Upper lobe of right lung (tissue), 1 donor: ENCODE results near the gene C6. TPM values are rescaled to one million over a fixed set of nuclear protein-coding genes. Genes with fewer than 3 reads are reported as not detected.
"Not testable (repeated sequence)": the region's sequence is repeated elsewhere in the genome, so short reads cannot be mapped to it uniquely, and the experiment has no call there.

ENCODE experiments used
- ATAC-seq: fragments of 200-7000 bp; cut with Tn5 transposase; one replicate; pipeline ENCODE4 v1.9.1; 2020; ENCODE audit warnings: mild to moderate bottlenecking, moderate library complexity
- DNase-seq: peaks from one replicate; pipeline ENCODE4 v3.0.0-alpha.2; 2020
- H3K27ac ChIP-seq: fragments of 200-600 bp; one replicate; pipeline ENCODE4 v1.8.0; 2022
- H3K27me3 ChIP-seq: fragments of 200-600 bp; one replicate; pipeline ENCODE4 v1.8.0; 2022; ENCODE audit warnings: mild to moderate bottlenecking
- H3K36me3 ChIP-seq: fragments of 200-600 bp; one replicate; pipeline ENCODE4 v1.8.0; 2022
- H3K4me1 ChIP-seq: fragments of 200-600 bp; one replicate; pipeline ENCODE4 v1.8.0; 2022
- H3K4me3 ChIP-seq: fragments of 200-600 bp; one replicate; pipeline ENCODE4 v1.8.0; 2022; ENCODE audit warnings: mild to moderate bottlenecking
- H3K9me3 ChIP-seq: fragments of 200-600 bp; one replicate; pipeline ENCODE4 v1.8.0; 2022
- CTCF ChIP-seq: fragments of 200-600 bp; IDR thresholded peaks from one replicate; pipeline ENCODE4 v1.8.0; 2022; ENCODE audit warnings: antibody characterized with exemption
- intact Hi-C: fragments of 100-400 bp; cut with DNase I; formaldehyde crosslinking; loops from one replicate; pipeline ENCODE4 v1.11.0; 2022
- total RNA-seq: library from RNA; stranded (reverse); fragmentation: NEBNext Ultra II Directional; extraction: Animal tissue kit (Norgen Biotek cat#: 25700); gene quantifications from one replicate; pipeline ENCODE4 v1.2.1, GENCODE V29; 2021
- donor health status: DM: no; HTN: yes; CAD: no; lungs with severe emphysema.

C6 gene
- total RNA-seq, 1 donor from 2014 or later, result 0.69 TPM

GRCh38 chr5:41246376-41246775 is 33.0 kb upstream of the C6 start:
- intact Hi-C loops, result no loop called here
- no peaks in the 10 kb centered on the region for H3K27me3 ChIP-seq

GRCh38 chr5:41243558-41243957 is 30.2 kb upstream of the C6 start:
- H3K27me3 ChIP-seq, result no peaks in the 10 kb centered on the region
- H3K27ac ChIP-seq, result no peak overlapping the region
- DNase-seq, result no peak
- H3K4me1 ChIP-seq, result no peaks in the 10 kb centered on the region
- no peak for TF ChIP-seq CTCF
- H3K9me3 ChIP-seq, result no peaks in the 10 kb centered on the region
- intact Hi-C loops, result no loop called here
- no peak overlapping the region for H3K4me3 ChIP-seq
- no peaks in the 10 kb centered on the region for H3K36me3 ChIP-seq
- ATAC-seq, result no peak

More at GRCh38 chr5:41246376-41246775, 33.0 kb upstream of the C6 start:
- H3K4me1 ChIP-seq, result no peaks in the 10 kb centered on the region
- no peak for DNase-seq
- H3K4me3 ChIP-seq, result no peak overlapping the region
- H3K9me3 ChIP-seq, result no peaks in the 10 kb centered on the region
- no peak overlapping the region for H3K27ac ChIP-seq
- no peak for TF ChIP-seq CTCF
- no peak for ATAC-seq
- no peaks in the 10 kb centered on the region for H3K36me3 ChIP-seq

GRCh38 chr5:41240985-41241384 is 27.7 kb upstream of the C6 start:
- Histone ChIP-seq H3K9me3 (no peaks in the 10 kb centered on the region), H3K36me3 (no peaks in the 10 kb centered on the region), H3K4me3 (no peak overlapping the region), H3K27me3 (no peaks in the 10 kb centered on the region), H3K4me1 (no peaks in the 10 kb centered on the region), H3K27ac (no peak overlapping the region)
- no peak for TF ChIP-seq CTCF
- DNase-seq (no peak), ATAC-seq (peak; percentile 13)
- intact Hi-C loops, result no loop called here

- H3K4me1 ChIP-seq, result no peaks in the 10 kb centered on the region
- H3K4me3 ChIP-seq, result no peak overlapping the region
- no peak for TF ChIP-seq CTCF
- no peak for DNase-seq
- H3K27me3 ChIP-seq, result no peaks in the 10 kb centered on the region
- H3K36me3 ChIP-seq, result no peaks in the 10 kb centered on the region
- ATAC-seq, result peak; percentile 14
- H3K27ac ChIP-seq, result no peak overlapping the region
- intact Hi-C loops, result no loop called here
- H3K9me3 ChIP-seq, result no peaks in the 10 kb centered on the region
Observed at GRCh38 chr5:41240390-41240789, 27.1 kb upstream of the C6 start.

- Histone ChIP-seq H3K27me3 (no peaks in the 10 kb centered on the region), H3K36me3 (no peaks in the 10 kb centered on the region), H3K4me3 (no peak overlapping the region), H3K9me3 (no peaks in the 10 kb centered on the region), H3K27ac (no peak overlapping the region), H3K4me1 (no peaks in the 10 kb centered on the region)
- DNase-seq, result no peak
- intact Hi-C loops, result no loop called here
- no peak for TF ChIP-seq CTCF
- ATAC-seq, result no peak
Observed at GRCh38 chr5:41234475-41234874, 21.1 kb upstream of the C6 start.

- TF ChIP-seq CTCF, result no peak
- Histone ChIP-seq H3K27me3 (no peaks in the 10 kb centered on the region), H3K9me3 (no peaks in the 10 kb centered on the region), H3K27ac (no peak overlapping the region), H3K36me3 (no peaks in the 10 kb centered on the region), H3K4me3 (no peak overlapping the region), H3K4me1 (no peaks in the 10 kb centered on the region)
- ATAC-seq, result no peak
- DNase-seq, result no peak
- intact Hi-C loops, result no loop called here
Observed at GRCh38 chr5:41232797-41233196, 19.5 kb upstream of the C6 start.

- H3K36me3 ChIP-seq, intact Hi-C loops, H3K27me3 ChIP-seq, H3K27ac ChIP-seq, DNase-seq, H3K4me3 ChIP-seq, ATAC-seq, H3K9me3 ChIP-seq, H3K4me1 ChIP-seq: not testable (repeated sequence)
Observed at GRCh38 chr5:41230276-41230675, 16.9 kb upstream of the C6 start.
